ENCODE results near the gene SLMAP.

DNA sequence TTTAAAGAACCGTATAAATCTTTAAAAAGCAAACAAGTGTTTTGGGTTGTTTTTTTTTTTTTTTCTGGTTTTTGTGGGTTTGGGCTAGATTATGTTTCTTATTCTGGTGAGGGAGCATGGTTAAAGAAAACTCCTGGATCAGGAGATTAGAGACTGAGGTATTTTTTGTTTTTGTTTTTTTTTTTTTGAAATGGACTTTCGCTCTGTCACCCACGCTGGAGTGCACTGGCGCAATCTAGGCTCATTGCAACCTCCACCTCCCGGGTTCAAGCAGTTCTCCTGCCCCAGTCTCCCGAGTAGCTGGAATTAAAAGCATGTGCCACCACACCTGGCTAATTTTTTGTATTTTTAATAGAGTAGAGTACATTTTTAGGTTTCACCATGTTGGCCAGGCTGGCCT is 95.2 kb downstream of the SLMAP start:
- TF ChIP-seq, protein P1, sequence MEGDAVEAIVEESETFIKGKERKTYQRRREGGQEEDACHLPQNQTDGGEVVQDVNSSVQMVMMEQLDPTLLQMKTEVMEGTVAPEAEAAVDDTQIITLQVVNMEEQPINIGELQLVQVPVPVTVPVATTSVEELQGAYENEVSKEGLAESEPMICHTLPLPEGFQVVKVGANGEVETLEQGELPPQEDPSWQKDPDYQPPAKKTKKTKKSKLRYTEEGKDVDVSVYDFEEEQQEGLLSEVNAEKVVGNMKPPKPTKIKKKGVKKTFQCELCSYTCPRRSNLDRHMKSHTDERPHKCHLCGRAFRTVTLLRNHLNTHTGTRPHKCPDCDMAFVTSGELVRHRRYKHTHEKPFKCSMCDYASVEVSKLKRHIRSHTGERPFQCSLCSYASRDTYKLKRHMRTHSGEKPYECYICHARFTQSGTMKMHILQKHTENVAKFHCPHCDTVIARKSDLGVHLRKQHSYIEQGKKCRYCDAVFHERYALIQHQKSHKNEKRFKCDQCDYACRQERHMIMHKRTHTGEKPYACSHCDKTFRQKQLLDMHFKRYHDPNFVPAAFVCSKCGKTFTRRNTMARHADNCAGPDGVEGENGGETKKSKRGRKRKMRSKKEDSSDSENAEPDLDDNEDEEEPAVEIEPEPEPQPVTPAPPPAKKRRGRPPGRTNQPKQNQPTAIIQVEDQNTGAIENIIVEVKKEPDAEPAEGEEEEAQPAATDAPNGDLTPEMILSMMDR (IDR thresholded peaks at IDR 0.05), result no peak
- no peak for TF ChIP-seq POLR2A (IDR thresholded peaks at IDR 0.05)

All from lower leg skin (tissue), 3 donors.